Neural progenitor cell (in vitro differentiated cells): ENCODE measurements around the gene MARCHF4. TPM values are rescaled to one million over a fixed set of nuclear protein-coding genes. Genes with fewer than 3 reads are reported as not detected.

ENCODE experiments used
- DNase-seq: peaks from one replicate; pipeline ENCODE4 v3.0.0-alpha.2; 2016; ENCODE audit warnings: low spot score
- H2AFZ ChIP-seq: fragments of 200-600 bp; sonication (generic); replicated peaks from 2 replicates; pipeline ENCODE4 v1.6.1; 2016; ENCODE audit warnings: antibody characterized with exemption
- H3F3A ChIP-seq: fragments of 200-600 bp; sonication (generic); 2 replicates; pipeline ENCODE4 v1.6.1; 2016; ENCODE audit warnings: antibody characterized with exemption, low read depth
- H3K27ac ChIP-seq: fragments of 200-600 bp; sonication (generic); 2 replicates; pipeline ENCODE4 v1.5.1; 2016; ENCODE audit warnings: mild to moderate bottlenecking
- H3K27me3 ChIP-seq: fragments of 200-600 bp; sonication (generic); 2 replicates; pipeline ENCODE4 v1.6.1; 2016; ENCODE audit warnings: mild to moderate bottlenecking, moderate library complexity
- H3K36me3 ChIP-seq: fragments of 200-600 bp; sonication (generic); 2 replicates; pipeline ENCODE4 v1.5.1; 2016
- H3K4me1 ChIP-seq: fragments of 200-600 bp; sonication (generic); 2 replicates; pipeline ENCODE4 v1.6.1; 2016; ENCODE audit warnings: mixed run types
- H3K4me2 ChIP-seq: fragments of 200-600 bp; sonication (generic); 2 replicates; pipeline ENCODE4 v1.6.1; 2016
- H3K4me3 ChIP-seq: fragments of 200-600 bp; sonication (generic); 2 replicates; pipeline ENCODE4 v1.5.1; 2016
- H3K79me2 ChIP-seq: fragments of 200-600 bp; sonication (generic); 2 replicates; pipeline ENCODE4 v1.6.1; 2016; ENCODE audit warnings: low read depth
- H3K9ac ChIP-seq: fragments of 200-600 bp; sonication (generic); 2 replicates; pipeline ENCODE4 v1.6.1; 2016
- H3K9me3 ChIP-seq: fragments of 200-600 bp; sonication (generic); 2 replicates; pipeline ENCODE4 v1.5.1; 2016; ENCODE audit warnings: low read depth
- H4K20me1 ChIP-seq: fragments of 200-600 bp; sonication (generic); 2 replicates; pipeline ENCODE4 v1.6.1; 2016; ENCODE audit warnings: low read depth
- H3K27ac Mint-ChIP-seq: 3 replicates; pipeline ENCODE4 v1.8.0; 2021; ENCODE audit warnings: mixed read lengths
- H3K27me3 Mint-ChIP-seq: 2 replicates; pipeline ENCODE4 v1.8.0; 2022; ENCODE audit warnings: low read depth, mild to moderate bottlenecking, inconsistent platforms, moderate library complexity, mixed read lengths; ENCODE audit not compliant: insufficient read depth
- H3K36me3 Mint-ChIP-seq: 3 replicates; pipeline ENCODE4 v1.8.0; 2021; ENCODE audit warnings: mixed read lengths
- H3K4me1 Mint-ChIP-seq: 3 replicates; pipeline ENCODE4 v1.8.0; 2021; ENCODE audit warnings: mixed read lengths
- H3K4me3 Mint-ChIP-seq: 3 replicates; pipeline ENCODE4 v1.8.0; 2021; ENCODE audit warnings: mild to moderate bottlenecking, moderate library complexity, mixed read lengths
- H3K9me3 Mint-ChIP-seq: 3 replicates; pipeline ENCODE4 v1.8.0; 2020; ENCODE audit warnings: mixed read lengths
- EZH2 ChIP-seq: fragments of 200-600 bp; sonication (generic); IDR thresholded peaks from 2 replicates; pipeline ENCODE4 v1.6.1; 2017; ENCODE audit warnings: antibody characterized with exemption, mild to moderate bottlenecking, moderate library complexity
- EZH2phosphoT487 ChIP-seq: fragments of 200-600 bp; sonication (generic); IDR thresholded peaks from 2 replicates; pipeline ENCODE4 v1.6.1; 2017; ENCODE audit warnings: antibody characterized with exemption
- total RNA-seq: library from RNA; depleted of rRNA; stranded (reverse); fragments of >200 nt; gene quantifications from 2 replicates; pipeline ENCODE4 v1.2.3, GENCODE V29; 2015; ENCODE audit warnings: low replicate concordance
- TF ChIP-seq, protein P1 (sequence below): fragments of 200-600 bp; sonication (generic); IDR thresholded peaks from 2 replicates; pipeline ENCODE4 v1.5.1; 2017; ENCODE audit warnings: antibody characterized with exemption, mild to moderate bottlenecking

The MARCHF4 gene
- total RNA-seq, 1 donor from 2014 or later: 0.26 TPM

DNA sequence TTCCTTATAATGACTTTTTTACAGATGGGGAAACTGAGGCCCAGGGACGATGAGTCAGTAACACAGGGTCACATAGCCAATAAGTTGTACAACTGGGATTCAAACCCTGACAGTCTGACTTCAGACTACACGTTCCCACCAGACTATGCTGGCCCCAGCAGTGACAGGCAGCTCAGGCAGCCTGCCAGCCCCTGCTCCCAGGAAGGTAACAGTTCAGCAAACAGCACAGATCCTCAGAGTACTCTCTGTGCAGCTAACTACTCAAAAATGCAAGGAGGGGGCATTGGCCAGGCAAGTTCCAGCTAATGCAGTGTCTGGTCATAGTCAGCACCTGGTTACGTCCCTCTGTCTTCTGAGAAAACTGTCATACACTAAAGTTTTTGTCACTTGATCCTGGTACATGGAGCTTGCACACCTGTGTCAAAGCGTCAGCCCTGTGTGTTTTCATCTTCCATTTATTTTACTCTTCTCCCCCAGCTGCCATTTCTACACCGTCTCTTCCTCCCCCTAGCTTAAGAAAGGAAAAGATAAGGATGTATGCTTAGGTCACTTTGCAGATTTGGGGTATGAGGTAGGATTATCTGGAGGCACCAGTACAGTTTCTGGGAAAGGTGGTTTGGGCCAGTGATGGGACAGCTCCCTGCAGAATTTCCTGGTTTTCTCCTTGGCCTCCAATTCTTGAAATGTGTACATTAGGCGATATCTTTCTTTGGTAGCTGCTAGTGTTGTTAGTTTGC, 44.5 kb upstream of the MARCHF4 start:
- H3K4me1 Mint-ChIP-seq: peaks cover 18% of the 10 kb centered on the region
- no peak overlapping the region for H3K27ac Mint-ChIP-seq

DNA sequence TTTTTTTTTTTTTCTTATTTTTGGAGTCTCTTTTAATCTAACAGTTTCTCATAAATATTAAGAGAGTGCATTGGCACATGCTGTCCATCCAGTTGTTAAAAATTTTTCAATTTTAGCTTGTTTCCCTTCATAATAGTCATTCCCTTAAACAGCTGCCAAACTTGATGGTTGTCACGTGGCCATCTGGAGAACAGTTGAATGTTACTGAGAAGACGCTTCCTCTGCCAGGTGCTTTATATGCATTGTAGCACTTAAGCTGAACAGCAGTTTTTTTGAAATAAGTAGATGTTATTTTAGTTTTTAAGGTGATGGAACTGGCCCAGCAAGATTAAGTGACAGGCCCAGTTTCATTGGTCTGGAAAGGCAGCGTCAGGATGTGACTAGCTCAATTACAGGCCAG, 43.3 kb upstream of the MARCHF4 start:
- peaks cover 18% of the 10 kb centered on the region for H3K36me3 Mint-ChIP-seq
- TF ChIP-seq EZH2phosphoT487 (no peak), EZH2 (no peak)
- TF ChIP-seq, protein P1, sequence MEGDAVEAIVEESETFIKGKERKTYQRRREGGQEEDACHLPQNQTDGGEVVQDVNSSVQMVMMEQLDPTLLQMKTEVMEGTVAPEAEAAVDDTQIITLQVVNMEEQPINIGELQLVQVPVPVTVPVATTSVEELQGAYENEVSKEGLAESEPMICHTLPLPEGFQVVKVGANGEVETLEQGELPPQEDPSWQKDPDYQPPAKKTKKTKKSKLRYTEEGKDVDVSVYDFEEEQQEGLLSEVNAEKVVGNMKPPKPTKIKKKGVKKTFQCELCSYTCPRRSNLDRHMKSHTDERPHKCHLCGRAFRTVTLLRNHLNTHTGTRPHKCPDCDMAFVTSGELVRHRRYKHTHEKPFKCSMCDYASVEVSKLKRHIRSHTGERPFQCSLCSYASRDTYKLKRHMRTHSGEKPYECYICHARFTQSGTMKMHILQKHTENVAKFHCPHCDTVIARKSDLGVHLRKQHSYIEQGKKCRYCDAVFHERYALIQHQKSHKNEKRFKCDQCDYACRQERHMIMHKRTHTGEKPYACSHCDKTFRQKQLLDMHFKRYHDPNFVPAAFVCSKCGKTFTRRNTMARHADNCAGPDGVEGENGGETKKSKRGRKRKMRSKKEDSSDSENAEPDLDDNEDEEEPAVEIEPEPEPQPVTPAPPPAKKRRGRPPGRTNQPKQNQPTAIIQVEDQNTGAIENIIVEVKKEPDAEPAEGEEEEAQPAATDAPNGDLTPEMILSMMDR: no peak
- peaks cover 18% of the 10 kb centered on the region for H3K4me1 Mint-ChIP-seq
- Histone ChIP-seq H3K9ac (no peak overlapping the region), H3K79me2 (peaks cover 9% of the 10 kb centered on the region), H3K36me3 (no peaks in the 10 kb centered on the region), H3K27me3 (no peaks in the 10 kb centered on the region), H4K20me1 (peaks cover 22% of the 10 kb centered on the region), H3K9me3 (no peaks in the 10 kb centered on the region), H3K4me1 (peaks cover 22% of the 10 kb centered on the region), H3K4me3 (no peak overlapping the region), H2AFZ (no peak overlapping the region), H3K4me2 (no peak overlapping the region), H3K27ac (no peak overlapping the region), H3F3A (peaks cover 15% of the 10 kb centered on the region)
- no peak for DNase-seq
- H3K4me3 Mint-ChIP-seq: no peak overlapping the region
- H3K27ac Mint-ChIP-seq: no peak overlapping the region
- peaks cover 7% of the 10 kb centered on the region for H3K27me3 Mint-ChIP-seq
- no peaks in the 10 kb centered on the region for H3K9me3 Mint-ChIP-seq

More for the DNA sequence above, 44.5 kb upstream of the MARCHF4 start:
- H3K9me3 Mint-ChIP-seq: no peaks in the 10 kb centered on the region
- H3K36me3 ChIP-seq: no peaks in the 10 kb centered on the region
- H3K27me3 ChIP-seq: no peaks in the 10 kb centered on the region
- TF ChIP-seq, protein P1: no peak
- TF ChIP-seq EZH2 (no peak), EZH2phosphoT487 (no peak)
- peaks cover 20% of the 10 kb centered on the region for H3K4me1 ChIP-seq
- peaks cover 22% of the 10 kb centered on the region for H4K20me1 ChIP-seq
- H3K9me3 ChIP-seq: no peaks in the 10 kb centered on the region
- H3K36me3 Mint-ChIP-seq: peaks cover 21% of the 10 kb centered on the region
- H3K9ac ChIP-seq: no peak overlapping the region
- peaks cover 15% of the 10 kb centered on the region for H3F3A ChIP-seq
- peaks cover 9% of the 10 kb centered on the region for H3K79me2 ChIP-seq
- peak overlapping the region; percentile 72 for H3K4me2 ChIP-seq
- no peak overlapping the region for H2AFZ ChIP-seq
- no peak overlapping the region for H3K4me3 Mint-ChIP-seq
- no peak for DNase-seq
- no peak overlapping the region for H3K27ac ChIP-seq
- peaks cover 6% of the 10 kb centered on the region for H3K27me3 Mint-ChIP-seq
- H3K4me3 ChIP-seq: peak overlapping the region; percentile 20

DNA sequence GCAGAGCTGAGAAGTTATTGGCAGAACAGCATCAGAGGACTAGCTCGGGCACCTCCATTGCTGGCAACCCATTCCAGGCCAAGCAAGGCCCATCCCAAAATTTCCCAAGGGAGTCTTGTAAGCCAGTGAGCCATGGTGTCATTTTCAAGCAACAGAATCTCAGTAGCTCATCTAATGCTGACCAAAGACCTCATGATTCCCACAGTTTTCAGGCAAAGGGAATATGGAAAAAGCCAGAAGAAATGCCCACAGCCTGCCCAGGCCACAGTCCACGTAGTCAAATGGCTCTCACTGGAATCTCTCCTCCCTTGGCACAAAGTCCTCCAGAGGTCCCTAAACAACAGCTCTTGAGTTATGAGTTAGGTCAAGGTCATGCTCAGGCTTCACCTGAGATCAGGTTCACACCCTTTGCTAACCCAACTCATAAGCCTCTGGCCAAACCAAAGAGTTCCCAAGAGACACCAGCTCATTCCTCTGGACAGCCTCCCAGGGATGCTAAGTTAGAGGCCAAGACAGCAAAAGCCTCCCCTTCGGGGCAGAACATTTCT, 42.6 kb upstream of the MARCHF4 start:
- no peak overlapping the region for H2AFZ ChIP-seq
- H3K9ac ChIP-seq: no peak overlapping the region
- Mint-ChIP-seq H3K27me3 (peaks cover 10% of the 10 kb centered on the region), H3K9me3 (no peaks in the 10 kb centered on the region), H3K36me3 (peaks cover 11% of the 10 kb centered on the region), H3K4me1 (peaks cover 18% of the 10 kb centered on the region), H3K27ac (no peak overlapping the region), H3K4me3 (no peak overlapping the region)
- H3K27ac ChIP-seq: no peak overlapping the region
- no peak for TF ChIP-seq EZH2
- TF ChIP-seq EZH2phosphoT487: no peak
- TF ChIP-seq, protein P1: no peak
- peaks cover 22% of the 10 kb centered on the region for H3K4me1 ChIP-seq
- no peaks in the 10 kb centered on the region for H3K9me3 ChIP-seq
- H3K27me3 ChIP-seq: no peaks in the 10 kb centered on the region
- peaks cover 9% of the 10 kb centered on the region for H3K79me2 ChIP-seq
- no peaks in the 10 kb centered on the region for H3K36me3 ChIP-seq
- no peak overlapping the region for H3K4me3 ChIP-seq
- H3K4me2 ChIP-seq: no peak overlapping the region
- peaks cover 22% of the 10 kb centered on the region for H4K20me1 ChIP-seq
- DNase-seq: no peak
- H3F3A ChIP-seq: peaks cover 15% of the 10 kb centered on the region
